NCI-H1105 treated with DMSO at 0.1 percent for 48 hours (cell line): Measurements from ENCODE around the gene SNCAIP.

Source experiments
- DNase-seq: peaks from one replicate; lab custom pipeline; 2025; lab: John Stamatoyannopoulos, UW

Gene SNCAIP

DNA sequence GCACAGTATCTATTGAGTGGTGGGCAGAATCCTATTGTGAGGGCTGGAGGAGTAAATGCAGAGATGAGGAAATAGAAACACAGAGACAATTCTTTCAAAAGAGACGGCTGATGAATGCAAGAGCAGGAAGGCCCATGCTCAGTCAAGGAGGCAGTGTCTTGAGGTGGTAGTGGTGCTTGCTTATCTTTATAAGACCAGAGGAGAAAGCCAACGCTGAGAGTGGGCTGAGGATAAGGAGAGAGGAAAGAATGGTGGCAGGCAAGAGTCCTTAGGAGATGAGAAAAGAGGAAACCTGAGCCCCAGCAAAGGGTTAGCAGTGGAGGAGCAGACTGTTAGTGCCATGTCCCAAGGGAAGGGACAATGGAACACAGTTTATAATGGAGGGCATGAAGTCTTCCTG lies 86.0 kb downstream of the SNCAIP start:
- DNase-seq = no peak

DNA sequence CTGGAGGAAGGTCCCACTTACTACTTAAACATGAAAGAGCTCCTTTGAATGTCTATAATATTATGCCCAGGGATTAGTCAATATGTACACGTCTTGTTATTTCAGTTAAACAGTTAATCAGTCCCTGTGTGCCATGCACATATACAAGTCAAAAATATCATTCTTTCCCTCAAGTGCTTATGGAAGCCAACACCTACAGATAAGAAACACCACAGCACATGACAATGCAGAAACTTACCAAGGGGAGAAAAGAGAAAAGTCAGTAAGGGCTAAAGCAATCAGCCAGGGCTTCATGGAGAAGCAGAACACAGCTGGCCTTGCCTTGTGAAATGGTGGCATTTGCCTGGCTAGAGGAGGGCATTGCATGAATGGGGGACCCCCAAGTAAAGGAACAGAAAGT lies 88.3 kb downstream of the SNCAIP start:
- no peak for DNase-seq

DNA sequence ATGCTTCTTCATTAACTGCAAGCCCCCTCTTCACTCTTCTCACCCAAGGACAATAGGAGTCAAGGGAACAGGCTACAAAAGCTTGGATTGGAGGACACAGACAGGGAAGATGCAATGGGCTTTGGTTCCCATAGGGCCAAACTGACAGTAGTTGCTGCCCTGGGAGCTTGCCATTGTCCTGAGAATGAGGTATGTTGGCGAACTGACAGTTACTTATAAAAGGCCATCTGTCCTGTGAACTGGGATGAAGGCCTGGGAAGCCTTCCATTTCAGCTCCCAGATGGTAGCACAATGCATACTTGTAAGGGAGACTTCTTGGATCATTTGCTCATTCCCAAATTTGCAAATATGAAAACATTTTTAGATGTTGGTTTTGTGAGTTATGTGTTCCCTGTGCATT lies 88.9 kb downstream of the SNCAIP start:
- no peak for DNase-seq

DNA sequence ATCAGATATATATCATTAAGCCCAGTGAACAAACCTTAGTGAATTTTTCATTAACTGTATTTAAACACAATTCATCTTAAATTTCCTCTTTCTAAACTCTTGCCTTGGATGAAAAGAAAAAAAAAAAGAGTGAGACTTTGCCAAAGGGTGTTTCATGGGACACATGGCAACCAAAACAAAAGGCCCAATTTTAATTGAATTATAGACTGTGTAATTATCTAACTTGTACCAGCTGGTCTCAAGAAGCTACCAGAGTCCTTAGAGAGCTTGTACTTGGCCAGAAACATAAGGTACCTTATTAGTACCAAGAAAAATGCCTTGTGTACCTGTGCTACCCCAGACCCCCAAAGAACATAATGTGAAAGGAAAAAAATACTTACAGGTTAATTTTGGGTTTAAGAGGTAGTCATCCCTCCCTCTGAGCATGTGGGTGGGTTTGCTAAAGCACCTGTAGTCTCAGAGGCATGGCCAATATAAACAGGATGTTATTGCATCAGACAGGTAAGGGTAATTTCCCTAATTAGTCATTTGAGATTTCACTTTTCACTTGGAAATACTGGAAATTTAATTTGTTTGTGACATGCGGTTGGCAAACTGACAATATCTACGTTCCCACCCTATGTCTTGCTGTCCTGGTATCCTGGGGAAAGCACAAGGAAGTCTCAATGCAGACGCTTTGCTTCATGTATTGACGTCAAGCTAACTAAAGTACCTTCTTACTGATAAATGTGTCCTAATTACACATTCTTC lies 90.1 kb downstream of the SNCAIP start:
- peak; percentile 97 for DNase-seq

DNA sequence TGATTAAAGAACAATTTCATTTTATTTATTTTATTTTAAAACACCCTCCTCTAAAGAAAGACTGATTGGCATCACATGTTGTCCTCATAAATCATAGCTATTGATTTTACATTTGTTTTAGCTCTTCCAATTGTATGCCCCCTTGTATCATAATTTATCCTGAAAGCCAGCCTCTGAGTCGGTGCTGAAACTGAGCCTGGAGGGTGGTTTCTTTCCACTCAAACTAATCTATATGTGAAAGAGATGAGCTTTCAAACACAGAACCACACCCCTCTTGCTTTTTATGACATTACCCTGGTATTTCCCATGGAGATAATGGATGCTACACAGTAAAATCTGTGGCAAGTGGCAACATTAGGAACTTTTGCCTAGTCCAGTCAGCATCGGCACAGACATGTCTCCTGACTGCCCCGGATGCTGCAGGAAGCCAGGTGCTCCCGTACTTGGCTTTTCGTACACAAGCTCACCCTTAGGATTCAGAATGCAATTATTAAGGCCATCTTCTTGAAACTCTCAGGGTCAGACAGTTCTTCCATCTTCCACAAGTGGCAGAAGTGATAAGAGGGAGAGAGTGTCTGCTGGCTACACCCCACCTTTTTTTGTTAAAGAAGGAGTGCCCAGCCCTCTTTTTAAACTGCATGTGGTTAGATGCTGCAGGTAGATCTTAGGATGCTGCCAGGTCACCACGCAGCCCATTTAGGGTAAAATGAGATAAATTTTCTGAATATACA lies 91.1 kb downstream of the SNCAIP start:
- DNase-seq = peak; percentile 39

DNA sequence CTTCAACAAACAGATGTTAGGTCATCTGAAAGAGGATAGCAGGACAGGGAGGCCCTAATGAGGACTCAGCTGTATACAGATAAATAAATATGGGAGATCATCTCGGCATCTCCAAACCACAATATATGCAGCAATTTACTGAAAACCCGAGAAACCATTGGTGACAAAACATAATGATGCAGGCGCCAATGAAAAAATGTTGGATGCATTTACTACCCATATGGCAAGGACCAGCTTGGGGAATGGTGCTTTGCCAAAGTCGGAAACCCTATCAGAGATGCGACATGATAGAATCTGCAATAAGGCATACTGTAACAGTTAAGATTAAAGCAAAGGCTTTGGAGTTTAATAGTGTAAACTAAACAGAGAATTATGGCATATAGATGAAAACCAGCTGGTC lies 92.0 kb downstream of the SNCAIP start:
- DNase-seq = no peak

DNA sequence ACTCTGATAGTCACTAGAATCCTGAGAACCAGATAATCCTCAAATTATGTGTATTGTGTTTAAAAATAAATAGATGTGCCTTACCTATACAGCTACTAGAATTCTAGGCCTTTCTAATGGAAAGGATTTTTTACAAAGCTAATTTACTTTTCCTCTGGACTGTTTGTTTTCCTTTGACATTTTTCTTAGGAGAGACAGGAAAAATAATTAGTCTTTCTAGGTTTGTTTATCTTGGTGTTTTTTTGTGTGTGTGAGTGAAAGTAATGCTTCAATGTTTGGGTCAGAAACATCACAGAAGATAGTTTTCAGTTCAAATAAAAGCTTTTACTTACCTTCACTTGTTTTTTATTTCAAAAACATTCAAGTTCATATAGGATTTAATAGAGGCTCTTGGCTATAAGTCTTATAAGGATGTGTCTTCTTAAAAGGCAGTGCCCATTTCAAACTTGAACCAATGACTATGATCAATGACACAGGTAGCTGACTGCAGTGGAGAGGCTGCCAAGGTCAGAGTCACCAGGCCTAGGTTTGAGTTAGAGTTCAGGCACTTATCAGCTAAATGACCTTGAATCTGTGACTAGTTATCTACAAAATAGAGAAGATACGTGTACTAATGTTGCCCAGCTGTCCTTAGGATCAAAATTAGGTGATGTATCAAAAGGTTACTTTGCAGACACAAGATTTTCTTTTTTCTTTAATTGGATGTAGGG lies 92.8 kb downstream of the SNCAIP start:
- no peak for DNase-seq

DNA sequence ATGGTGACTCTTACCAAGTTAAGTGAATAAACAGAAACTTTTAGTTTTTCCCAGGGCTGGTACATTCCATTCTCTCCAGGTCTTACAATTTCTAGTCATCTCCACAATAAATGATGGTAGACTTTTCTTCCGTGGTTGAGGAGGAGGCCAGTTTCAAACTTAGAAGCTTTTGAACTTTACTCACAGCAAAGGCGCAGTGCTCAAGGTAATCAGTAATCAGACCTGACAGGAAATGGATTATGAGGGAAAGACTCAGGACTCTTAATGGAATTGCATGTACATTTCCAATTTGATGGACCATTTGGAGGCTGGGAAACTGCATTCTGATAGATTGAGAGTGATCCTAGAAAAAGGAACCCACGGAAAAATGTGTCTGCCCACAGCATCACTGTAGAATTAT lies 93.7 kb downstream of the SNCAIP start:
- no peak for DNase-seq

DNA sequence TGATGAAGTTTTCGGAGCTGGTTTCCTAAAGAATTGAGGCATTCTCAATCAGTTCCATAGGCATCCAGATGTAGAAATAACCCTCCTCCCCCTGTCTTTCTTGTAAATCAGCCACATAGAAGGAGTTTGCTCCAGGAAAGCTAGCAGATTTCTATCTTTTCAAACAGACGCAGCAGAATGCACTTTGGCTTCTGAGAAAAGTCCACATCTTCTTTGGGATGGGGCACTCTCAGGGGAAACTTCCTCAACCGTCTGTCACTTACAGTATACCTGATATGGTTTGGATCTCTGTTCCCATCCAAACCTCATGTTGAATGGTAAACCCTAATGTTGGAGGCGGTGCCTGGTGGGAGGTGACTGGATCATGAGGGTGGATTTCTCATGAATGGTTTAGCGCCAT lies 94.1 kb downstream of the SNCAIP start:
- DNase-seq = no peak

DNA sequence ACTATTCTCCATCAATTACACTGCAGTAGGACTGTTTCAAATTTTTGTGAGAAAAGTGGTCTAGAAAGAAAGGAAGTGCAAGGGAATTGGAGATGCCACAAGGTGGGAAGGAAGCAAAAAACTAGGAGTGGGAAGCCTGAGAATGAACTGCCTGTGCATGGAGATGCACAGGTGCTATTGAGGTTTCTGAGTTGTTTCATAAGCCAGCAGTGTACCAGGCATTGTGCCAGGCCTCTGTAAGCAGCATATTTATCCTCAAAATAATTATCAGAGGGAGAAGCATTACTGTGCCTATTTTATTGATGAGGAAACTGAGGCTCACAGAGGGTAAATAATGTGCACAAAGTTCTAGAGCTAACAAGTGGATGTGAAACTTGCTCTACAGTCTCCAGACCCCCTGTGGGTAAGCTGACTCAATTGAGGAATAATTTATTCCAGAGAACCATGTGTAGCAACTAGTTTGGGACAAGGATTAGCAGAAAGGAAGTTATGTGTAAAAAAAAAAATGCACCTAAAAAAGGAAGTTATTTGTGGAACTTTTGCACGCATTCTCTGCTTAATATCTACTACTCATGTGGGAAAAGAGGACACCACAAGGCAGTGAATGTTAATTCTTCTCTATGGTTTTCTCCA lies 96.7 kb downstream of the SNCAIP start:
- DNase-seq = no peak

DNA sequence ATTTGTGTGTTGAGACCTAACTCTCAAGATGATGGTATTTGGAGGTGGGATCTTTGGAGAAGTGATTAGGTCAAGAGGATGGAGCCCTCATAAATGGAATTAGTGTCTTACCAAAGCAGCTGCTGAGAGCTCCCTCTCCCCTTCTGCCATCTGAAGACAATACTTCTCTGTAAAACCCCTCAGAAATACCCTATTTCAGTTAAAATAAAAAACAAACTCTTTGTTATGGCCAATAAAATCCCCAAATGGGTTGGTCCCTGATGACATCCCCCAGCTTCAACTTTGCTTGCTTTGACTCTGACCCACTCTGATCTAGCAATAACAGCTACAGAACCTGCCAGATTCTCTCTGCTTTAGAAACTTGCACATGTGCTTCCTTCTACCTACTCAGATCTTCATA lies 100.9 kb downstream of the SNCAIP start:
- DNase-seq = no peak

DNA sequence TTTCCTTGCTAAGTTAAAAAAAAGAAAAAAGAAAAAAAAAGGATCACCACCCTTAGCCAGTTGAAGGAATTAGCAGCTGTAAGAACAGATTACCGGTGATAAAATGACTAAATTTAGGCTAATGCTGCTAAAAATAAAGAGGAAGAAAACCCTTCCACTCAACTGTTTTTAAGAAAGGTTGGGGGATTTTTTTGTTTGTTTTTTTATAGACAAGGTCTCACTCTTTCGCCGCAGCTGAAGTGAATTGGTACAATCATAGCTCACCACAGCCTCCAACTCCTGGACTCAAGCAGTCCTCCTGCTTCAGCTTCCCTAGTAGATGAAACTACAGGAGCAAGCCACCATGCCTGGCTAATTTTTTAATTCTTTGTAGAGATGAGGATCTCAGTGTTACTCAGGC lies 101.7 kb downstream of the SNCAIP start:
- no peak for DNase-seq

DNA sequence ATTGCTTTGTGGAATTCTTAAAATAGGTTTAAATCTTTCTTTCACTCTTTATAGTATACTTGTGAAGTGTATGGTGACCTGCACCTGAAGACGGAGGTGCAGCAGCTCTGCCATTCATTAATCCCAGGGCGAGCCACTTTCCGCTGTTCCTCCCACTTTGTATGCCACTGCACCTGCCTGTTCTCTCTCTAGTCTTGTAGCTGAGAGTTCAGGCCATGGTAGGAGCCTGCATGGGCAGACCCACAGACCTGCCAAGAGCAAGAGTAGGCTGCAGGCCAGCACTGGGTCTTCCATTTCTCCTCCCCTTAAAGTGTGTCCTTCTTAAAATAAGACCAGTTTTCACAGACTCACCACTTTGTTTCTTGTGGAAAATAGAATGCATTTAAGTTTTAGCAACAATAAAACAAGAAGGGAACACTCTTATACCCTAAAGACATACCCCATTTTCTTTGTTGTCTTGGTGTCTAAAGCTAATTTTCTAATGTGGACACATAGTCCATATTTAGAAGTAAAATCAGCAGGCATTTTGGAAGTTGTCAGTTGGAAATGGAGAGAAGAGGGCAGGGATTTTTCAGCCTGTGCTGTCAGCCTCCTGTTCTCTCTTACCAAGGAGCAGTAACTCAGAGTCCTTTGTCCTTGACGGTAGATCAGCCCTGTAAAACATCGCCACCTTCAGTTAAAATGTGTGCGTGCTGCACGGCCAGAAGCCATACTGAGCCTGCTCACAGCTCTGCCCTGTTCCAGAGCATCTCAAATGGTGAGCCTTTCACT lies 103.2 kb downstream of the SNCAIP start:
- peak; percentile 63 for DNase-seq

DNA sequence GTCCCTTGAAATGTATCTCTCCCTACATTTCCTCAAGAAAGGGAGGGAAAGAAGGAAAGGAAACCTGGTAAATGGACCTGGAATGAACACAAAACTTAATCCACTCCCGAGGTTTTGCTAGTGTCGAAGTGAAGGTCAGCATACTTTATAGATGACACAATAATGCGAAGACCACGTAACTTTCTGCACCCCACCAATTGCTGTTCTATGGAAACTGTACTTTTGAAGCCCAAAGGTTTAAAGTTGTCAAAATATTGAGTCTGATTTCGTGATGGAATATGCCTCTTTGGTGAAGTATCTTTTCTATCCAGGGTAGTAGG lies 103.7 kb downstream of the SNCAIP start:
- DNase-seq = no peak

DNA sequence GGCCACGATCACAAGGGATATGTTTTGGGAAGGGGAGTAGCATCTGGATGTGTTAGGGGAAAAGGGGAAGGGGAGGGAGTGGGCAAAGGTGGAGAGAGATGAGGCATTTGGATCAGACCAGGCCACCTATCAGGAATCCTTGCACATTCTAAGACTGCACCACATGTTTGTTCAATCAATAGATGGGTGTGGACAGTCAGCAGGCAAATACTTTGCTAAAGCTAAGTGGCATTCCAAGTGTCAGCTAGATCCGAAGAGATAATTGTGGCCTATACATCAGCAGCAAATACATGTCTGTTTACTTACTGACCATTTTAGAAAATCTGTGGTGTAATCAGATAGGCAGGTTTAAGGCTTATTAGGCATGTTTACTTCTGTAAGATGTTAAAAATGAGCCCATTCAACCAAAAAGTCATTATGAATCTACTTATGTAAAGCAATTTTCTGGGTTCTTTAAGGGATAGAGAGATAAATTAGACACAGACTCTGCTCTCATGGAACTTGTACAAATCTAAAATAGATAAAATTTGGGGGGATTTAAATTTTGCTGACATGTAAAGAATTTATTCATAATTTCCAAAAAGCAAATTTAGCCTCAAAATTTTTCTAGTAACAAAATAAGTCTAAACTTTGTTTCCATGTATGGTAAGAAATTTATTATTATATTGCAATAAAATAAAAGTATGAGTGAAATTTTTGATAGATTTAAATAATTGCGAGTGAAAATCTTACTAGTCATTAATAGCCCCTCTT lies 107.3 kb downstream of the SNCAIP start:
- DNase-seq = no peak

DNA sequence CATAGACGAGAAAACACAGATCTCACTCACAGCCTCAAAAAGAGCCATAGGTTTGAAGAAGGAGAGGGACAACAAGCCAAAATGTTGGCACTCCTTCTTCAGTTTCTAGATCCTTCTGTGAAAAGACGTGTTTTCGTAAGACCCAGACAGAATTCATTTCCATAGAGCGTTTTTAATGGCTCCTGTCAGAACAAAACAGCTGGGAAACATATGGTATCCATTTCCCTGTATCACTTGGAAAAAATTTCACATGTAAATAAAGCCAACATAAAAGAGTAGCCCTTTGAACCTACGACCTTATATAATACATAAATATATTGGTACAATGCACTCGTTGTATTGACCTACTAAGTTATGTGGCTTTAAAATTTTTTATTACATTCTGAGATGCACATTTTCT lies 108.1 kb downstream of the SNCAIP start:
- DNase-seq = no peak

DNA sequence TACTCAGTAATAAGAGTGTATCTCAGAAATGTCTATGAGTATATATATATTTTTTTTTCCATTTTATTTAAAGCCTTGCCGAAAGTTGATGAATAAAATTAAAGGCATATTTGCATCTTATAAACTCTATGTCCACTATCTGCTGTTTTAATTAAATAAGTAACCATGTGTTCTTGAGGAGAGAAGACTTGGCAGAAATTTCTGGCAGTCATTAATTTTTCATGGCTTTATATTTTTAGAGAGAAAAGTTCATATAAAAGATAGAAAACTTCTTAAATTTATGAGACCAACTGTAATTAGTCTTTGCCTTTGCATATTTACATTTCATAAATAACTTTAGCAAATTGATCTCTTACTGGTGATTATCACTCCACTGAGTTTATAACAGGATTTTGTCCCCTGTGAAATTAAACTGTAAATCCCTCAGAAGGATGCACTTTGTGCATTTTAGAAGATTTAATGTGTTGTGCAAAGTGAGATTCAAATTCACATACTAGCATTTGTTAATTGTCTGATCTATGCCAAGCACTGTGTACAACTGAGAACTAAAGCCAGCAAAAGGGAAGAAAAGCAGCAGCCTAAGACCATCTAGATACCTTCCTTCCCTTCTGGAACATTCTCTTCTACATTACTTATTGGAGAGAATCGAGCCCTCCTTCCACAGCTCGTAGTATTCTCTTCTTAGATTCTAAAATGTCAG lies 108.7 kb downstream of the SNCAIP start:
- DNase-seq = no peak

DNA sequence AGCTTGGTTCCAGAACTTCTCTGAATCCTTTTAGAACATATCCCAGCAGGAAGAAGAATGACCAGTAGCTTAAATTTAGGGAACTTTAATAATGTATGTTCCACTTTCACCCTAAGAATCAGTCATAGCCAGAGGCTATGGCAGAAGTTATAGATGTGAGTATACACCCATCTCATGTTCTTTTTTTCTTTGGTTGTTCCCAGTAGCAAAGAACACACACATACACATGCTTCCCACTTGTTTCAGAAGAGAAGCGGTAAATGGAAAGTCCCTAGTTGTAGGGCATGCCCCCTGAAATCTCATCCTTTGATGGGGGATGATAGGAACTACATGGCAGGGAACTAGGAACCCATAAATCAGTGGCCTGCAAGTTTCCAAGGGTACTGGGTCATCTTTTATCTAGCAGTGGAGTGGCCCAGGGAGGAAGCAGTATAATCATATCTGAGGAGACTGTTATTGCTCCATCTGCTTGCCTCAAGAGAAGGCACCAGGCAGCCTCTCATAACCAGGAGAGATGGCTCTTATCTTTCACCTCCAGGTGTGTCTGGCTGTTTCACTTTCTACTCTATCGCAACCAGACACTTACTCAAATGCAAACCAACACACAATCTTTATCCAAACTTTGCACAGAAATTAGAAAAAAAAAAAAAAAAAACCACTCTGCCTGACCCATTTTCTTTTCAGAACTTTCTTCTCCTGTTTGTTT lies 109.5 kb downstream of the SNCAIP start:
- DNase-seq = no peak

DNA sequence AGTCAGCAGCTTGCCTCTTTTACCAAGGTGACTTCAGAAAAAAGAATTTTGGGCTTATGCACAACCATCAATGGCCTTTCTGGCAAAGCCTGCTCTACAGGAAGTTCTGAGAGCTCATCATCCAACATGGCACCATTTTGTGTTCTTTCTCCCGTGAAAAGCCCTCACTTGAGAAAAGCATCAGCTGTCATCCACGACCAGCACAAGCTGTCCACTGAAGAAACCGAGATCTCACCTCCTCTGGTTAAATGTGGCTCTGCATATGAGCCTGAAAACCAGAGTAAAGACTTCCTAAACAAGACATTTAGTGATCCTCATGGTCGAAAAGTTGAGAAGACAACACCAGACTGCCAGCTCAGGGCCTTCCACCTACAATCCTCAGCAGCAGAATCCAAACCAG lies 111.2 kb downstream of the SNCAIP start:
- no peak for DNase-seq

DNA sequence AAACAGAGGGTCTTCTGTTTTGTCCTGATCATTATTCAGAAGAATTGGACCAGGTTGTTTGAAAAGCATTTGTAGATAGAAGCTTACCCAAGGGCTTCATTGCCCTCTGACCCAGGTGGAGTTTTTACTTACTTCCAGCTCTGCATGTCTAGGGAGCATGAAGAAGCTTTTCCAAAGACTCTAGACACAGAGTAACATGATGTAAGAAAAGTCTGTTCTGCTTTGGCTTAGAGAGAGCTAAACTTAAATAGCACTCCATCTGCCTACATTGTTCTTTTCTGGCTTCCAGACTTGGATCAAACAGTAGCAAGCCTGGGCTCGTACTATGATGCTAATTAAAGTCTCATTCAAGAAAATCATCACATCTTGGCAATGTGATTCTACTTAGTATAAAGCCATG lies 112.1 kb downstream of the SNCAIP start:
- peak; percentile 14 for DNase-seq
